DND-41 (cell line): ENCODE measurements around the gene FRYL.

Source experiments
- CTCF ChIP-seq: IDR thresholded peaks from 2 replicates; pipeline ENCODE4 v1.5.1; 2012; ENCODE audit warnings: borderline replicate concordance, low read length, moderate library complexity, mild to moderate bottlenecking; ENCODE audit not compliant: poor library complexity, severe bottlenecking; ENCODE audit errors: extremely low read depth
- EZH2 ChIP-seq: IDR thresholded peaks from 3 replicates; pipeline ENCODE4 v1.6.1; 2012; ENCODE audit warnings: borderline replicate concordance, low read depth, mild to moderate bottlenecking, moderate library complexity, low read length, inconsistent platforms; ENCODE audit not compliant: severe bottlenecking

GRCh38 chr4:48827622-48828021 lies 47.5 kb upstream of the FRYL start:
- no peak for TF ChIP-seq CTCF
- no peak for TF ChIP-seq EZH2
